PC-3 (cell line): ENCODE results near the gene STRBP.

ENCODE experiments used
- CTCF ChIP-seq: fragments of 300-600 bp; sonication (generic); conservative IDR thresholded peaks from 2 replicates; pipeline ENCODE4 v1.5.1; 2017; ENCODE audit warnings: antibody characterized with exemption, low read depth, mild to moderate bottlenecking, low read length
- EZH2 ChIP-seq: fragments of 300-600 bp; sonication (generic); IDR thresholded peaks from one replicate; pipeline ENCODE4 v1.6.1; 2017; ENCODE audit warnings: antibody characterized with exemption, mild to moderate bottlenecking, low read length; ENCODE audit not compliant: unreplicated experiment
- EZH2phosphoT487 ChIP-seq: fragments of 300-600 bp; sonication (generic); IDR thresholded peaks from 2 replicates; pipeline ENCODE4 v1.6.1; 2018; ENCODE audit warnings: mild to moderate bottlenecking, antibody characterized with exemption, low read length, borderline replicate concordance

GRCh38 chr9:123300554-123300953, 32.2 kb upstream of the STRBP start:
- TF ChIP-seq CTCF = no peak
- TF ChIP-seq EZH2 = no peak
- TF ChIP-seq EZH2phosphoT487 = no peak
